Mucosa of descending colon (tissue), 3 donors: ENCODE results near the gene DPP6. TPM values are rescaled to one million over a fixed set of nuclear protein-coding genes. Genes with fewer than 3 reads are reported as not detected.

ENCODE experiments used
- ATAC-seq: fragments of 200-7000 bp; cut with Tn5 transposase; one replicate; pipeline ENCODE4 v1.9.1; 2020; ENCODE audit warnings: mild to moderate bottlenecking, moderate library complexity
- DNase-seq, 3 donors: peaks; one replicate each; pipeline ENCODE4 v3.0.0-alpha.2; 2020
- H3K36me3 ChIP-seq: fragments of 200-600 bp; one replicate; pipeline ENCODE4 v1.8.0; 2021; ENCODE audit warnings: low read depth, mild to moderate bottlenecking
- H3K4me1 ChIP-seq: fragments of 200-600 bp; one replicate; pipeline ENCODE4 v1.8.0; 2021; ENCODE audit warnings: low read depth, mild to moderate bottlenecking
- H3K4me3 ChIP-seq: fragments of 200-600 bp; one replicate; pipeline ENCODE4 v1.8.0; 2021; ENCODE audit warnings: mild to moderate bottlenecking
- H3K9me3 ChIP-seq: fragments of 200-600 bp; one replicate; pipeline ENCODE4 v1.8.0; 2021; ENCODE audit warnings: mild to moderate bottlenecking
- CTCF ChIP-seq: fragments of 200-600 bp; IDR thresholded peaks from one replicate; pipeline ENCODE4 v1.8.0; 2022; ENCODE audit warnings: antibody characterized with exemption, mild to moderate bottlenecking
- intact Hi-C, 2 donors: fragments of 100-400 bp; cut with DNase I in 1 of 2; cut with micrococcal nuclease in 1 of 2; formaldehyde crosslinking; loops; one replicate each; pipeline versions ENCODE4 v1.11.0 to v1.11.1; 2022; cut with DNase I, micrococcal nuclease
- total RNA-seq, 3 donors: library from RNA; stranded (reverse); fragmentation: NEBNext Ultra II Directional in 2 of 3; extraction: Animal tissue kit (Norgen Biotek cat#: 25700) in 2 of 3; gene quantifications; one replicate each; pipeline versions ENCODE4 v1.2.1 to v1.2.4, GENCODE V29; 2021 to 2023
- donor health status: DM: no; HTN: no; CAD: no; lungs with moderate emphysema.
- donor health status: DM: no; HTN: no; CAD: no.
- donor health status: DM: no; HTN: yes; CAD: no.

Gene DPP6
- total RNA-seq, 3 donors from 2014 or later, result 1.3 to 33.8 (median 1.5) TPM

GRCh38 chr7:154882931-154883474 lies 830.8 kb downstream of the DPP6 start:
- intact Hi-C loops, result no loop called here
- ATAC-seq (no peak), DNase-seq (no peak)
- H3K4me1 ChIP-seq, result no peaks in the 10 kb centered on the region
- TF ChIP-seq CTCF, result no peak
- H3K9me3 ChIP-seq, result no peaks in the 10 kb centered on the region
- no peak overlapping the region for H3K4me3 ChIP-seq
- H3K36me3 ChIP-seq, result no peaks in the 10 kb centered on the region

GRCh38 chr7:154884348-154884920 lies 832.2 kb downstream of the DPP6 start:
- TF ChIP-seq CTCF, result no peak
- Histone ChIP-seq H3K4me3 (no peak overlapping the region), H3K9me3 (no peaks in the 10 kb centered on the region), H3K4me1 (no peaks in the 10 kb centered on the region), H3K36me3 (no peaks in the 10 kb centered on the region)
- DNase-seq (no peak), ATAC-seq (no peak)
- intact Hi-C loops, result no loop called here

- Histone ChIP-seq H3K36me3 (no peaks in the 10 kb centered on the region), H3K9me3 (no peaks in the 10 kb centered on the region), H3K4me3 (no peak overlapping the region), H3K4me1 (no peaks in the 10 kb centered on the region)
- ATAC-seq (no peak), DNase-seq (no peak)
- intact Hi-C loops, result no loop called here
- no peak for TF ChIP-seq CTCF
Measured at GRCh38 chr7:154886591-154886990, 834.4 kb downstream of the DPP6 start.

GRCh38 chr7:154888690-154889089 lies 836.5 kb downstream of the DPP6 start:
- TF ChIP-seq CTCF, result no peak
- no peaks in the 10 kb centered on the region for H3K36me3 ChIP-seq
- ATAC-seq (no peak), DNase-seq (no peak)
- H3K4me3 ChIP-seq, result no peak overlapping the region
- H3K4me1 ChIP-seq, result no peaks in the 10 kb centered on the region
- intact Hi-C loops, result no loop called here
- no peaks in the 10 kb centered on the region for H3K9me3 ChIP-seq

- peak; percentile 38 for ATAC-seq
- Histone ChIP-seq H3K4me1 (no peaks in the 10 kb centered on the region), H3K9me3 (no peaks in the 10 kb centered on the region), H3K4me3 (no peak overlapping the region), H3K36me3 (no peaks in the 10 kb centered on the region)
- intact Hi-C loops, result no loop called here
- no peak for TF ChIP-seq CTCF
- peak in 2 of 3 donors; percentile 41 to 49 for DNase-seq
Measured at GRCh38 chr7:154892459-154892858, 840.3 kb downstream of the DPP6 start.
